Stimulated activated naive CD4-positive, alpha-beta T cell (primary cell): ENCODE results near the gene TAS2R30.
"Not testable (repeated sequence)": the region's sequence is repeated elsewhere in the genome, so short reads cannot be mapped to it uniquely, and the experiment has no call there.

Source experiments
- DNase-seq, 6 experiments: peaks; one replicate each; lab custom pipeline; 2025; lab: John Stamatoyannopoulos, UW

The TAS2R30 gene

GRCh38 chr12:11130382-11130781, 4.1 kb downstream of the TAS2R30 start:
- no peak for DNase-seq

GRCh38 chr12:11114130-11114529, 20.3 kb downstream of the TAS2R30 start:
- DNase-seq, result not testable (repeated sequence)

GRCh38 chr12:11111213-11111612, 23.2 kb downstream of the TAS2R30 start:
- DNase-seq, result not testable (repeated sequence)

GRCh38 chr12:11108862-11109261, 25.6 kb downstream of the TAS2R30 start:
- no peak for DNase-seq

DNA sequence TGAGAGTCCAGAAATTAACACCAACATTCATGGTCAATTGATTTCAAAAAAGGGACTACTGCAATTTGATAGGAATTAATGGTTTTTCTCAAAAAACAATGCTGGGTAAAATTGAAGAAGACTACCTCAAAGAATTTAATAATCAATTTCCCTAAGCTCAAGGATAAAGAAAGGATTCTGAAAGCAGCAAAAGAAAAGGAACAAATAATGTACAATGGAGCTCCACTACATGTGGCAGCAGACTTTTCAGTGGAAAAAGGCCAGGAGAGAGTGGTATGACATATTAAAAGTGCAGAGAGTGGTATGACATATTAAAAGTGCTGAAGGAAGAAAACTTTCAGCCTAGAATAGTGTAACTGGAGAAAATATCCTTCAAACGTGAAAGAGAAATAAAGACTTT, 26.7 kb downstream of the TAS2R30 start:
- DNase-seq, result no peak

DNA sequence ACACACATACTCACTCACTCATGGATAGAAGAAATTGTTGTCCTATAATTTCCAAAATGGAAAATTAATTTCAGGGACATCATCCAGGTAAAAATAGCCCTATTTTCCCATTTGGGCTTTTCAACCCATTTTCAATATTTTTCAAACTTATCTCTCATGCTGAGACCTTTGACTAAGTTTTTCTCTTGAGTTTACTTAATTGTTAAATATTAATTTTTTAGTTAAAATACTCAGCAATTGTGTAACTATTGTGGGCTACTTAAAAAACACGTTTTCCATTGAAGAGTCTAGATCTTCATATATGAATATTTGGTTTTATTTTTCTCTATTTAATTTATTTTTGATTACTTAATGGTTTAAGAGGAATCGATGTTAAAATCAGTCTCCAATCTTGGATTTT, 28.2 kb downstream of the TAS2R30 start:
- DNase-seq, result no peak

DNA sequence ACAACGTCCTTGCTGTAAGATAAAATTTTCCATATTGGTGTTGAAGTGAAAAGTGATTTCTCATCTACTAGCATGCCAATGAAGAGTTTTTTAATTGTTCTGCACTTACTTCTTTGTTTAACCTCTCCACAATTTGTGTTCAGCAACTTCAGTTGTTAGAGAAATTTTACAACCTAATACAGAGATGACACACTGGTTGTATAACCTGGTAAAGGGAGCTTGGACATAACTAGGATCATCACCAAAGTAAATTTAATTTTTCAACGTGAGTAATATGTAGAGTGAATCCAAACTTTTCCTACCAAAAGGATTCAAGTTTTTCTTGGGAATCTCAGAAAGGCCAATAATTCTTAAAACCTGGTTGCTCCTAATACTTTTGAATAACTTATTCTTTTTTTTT, 28.9 kb downstream of the TAS2R30 start:
- DNase-seq, result no peak

DNA sequence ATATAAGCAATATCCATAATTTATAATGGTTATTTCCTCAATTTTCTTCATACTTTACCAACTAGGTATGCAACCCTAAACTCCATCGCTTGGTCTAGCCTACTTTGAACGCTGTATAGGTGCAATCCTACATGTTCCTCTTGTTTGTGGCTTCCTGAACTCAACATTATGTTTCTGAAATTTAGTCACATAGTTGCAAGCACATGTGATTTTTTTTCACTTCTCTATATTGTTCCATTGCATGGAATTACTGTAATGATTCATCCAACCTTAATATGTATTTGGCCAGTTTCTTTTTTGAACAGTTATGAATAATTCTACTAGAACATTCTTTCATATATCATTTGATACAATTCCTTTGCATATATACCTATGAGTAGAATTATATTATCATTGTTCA, 39.5 kb downstream of the TAS2R30 start:
- DNase-seq, result not testable (repeated sequence)

- DNase-seq, result no peak
These were observed 42.3 kb downstream of the TAS2R30 start, which contains the start of gene TAS2R43 for GRCh38 chr12:11092128-11092527. TAS2R43 (minus strand) TSS chr12:11092313; CDS start chr12:11092229, 84 bp downstream.

DNA sequence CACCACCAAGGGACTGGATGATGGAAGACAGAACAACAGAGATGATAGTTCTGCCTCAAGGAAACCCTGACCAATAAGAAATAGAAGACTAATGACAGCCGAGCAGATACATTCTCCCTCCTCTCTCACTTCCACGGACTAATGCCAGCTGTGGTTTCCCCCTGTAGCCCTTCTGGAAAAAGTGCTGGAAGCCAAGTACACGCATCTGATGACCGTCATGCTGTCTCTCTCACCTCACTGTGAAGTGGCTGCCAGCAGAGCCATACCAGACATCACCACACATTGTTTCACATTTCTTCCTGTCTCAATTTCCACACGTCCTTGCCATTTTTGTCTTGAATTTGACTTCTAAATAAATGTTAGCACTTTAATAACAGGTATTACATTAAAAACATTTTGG, 45.2 kb downstream of the TAS2R30 start:
- DNase-seq, result no peak

- no peak for DNase-seq
These were observed 49.0 kb downstream of the TAS2R30 start for GRCh38 chr12:11085419-11085818.
